Endothelial cell of umbilical vein (primary cell): ENCODE measurements around the gene RAC3. TPM values are rescaled to one million over a fixed set of nuclear protein-coding genes. Genes with fewer than 3 reads are reported as not detected.

ENCODE experiments used
- BruUV-seq: library from RNA; stranded (reverse); fragments of 400-500 nt; replicated peaks from 2 replicates; lab custom pipeline; 2021; lab: Mats Ljungman, UMichigan
- CTCF ChIA-PET: fragments of 300-600, 350-600 bp; sonication (Branson Sonifier 250); formaldehyde crosslinking; loops from one replicate; lab custom pipeline; 2021; ENCODE audit warnings: antibody characterized with exemption, inconsistent platforms; lab: Charles Lee
- POLR2A ChIA-PET: fragments of 300-600, 350-600 bp; sonication (Branson Sonifier 250); formaldehyde crosslinking; loops from one replicate; lab custom pipeline; 2021; ENCODE audit warnings: antibody characterized with exemption, inconsistent platforms; lab: Charles Lee
- DNase-seq: peaks from one replicate; pipeline ENCODE4 v3.0.0-alpha.2; 2011; ENCODE audit warnings: low read depth, low spot score
- FAIRE-seq: peaks from 2 replicates; lab custom pipeline; 2011; peaks lifted over from hg19 to GRCh38; lab: Jason Lieb, UNC
- H2AFZ ChIP-seq: 2 replicates; pipeline ENCODE4 v1.6.0; 2012; ENCODE audit warnings: low read depth, low read length, control low read depth, inconsistent platforms
- H3K27ac ChIP-seq: 2 replicates; pipeline ENCODE4 v1.5.1; 2011; ENCODE audit warnings: low read depth, mild to moderate bottlenecking, control low read depth, low read length, moderate library complexity; ENCODE audit not compliant: insufficient read depth
- H3K27me3 ChIP-seq, 2 experiments: 2 replicates each; pipeline versions ENCODE4 v1.6.0 to v1.6.1; 2011; ENCODE audit warnings: low read length in 2 of 2, mixed read lengths in 1 of 2; ENCODE audit not compliant: control insufficient read depth in 2 of 2, insufficient read depth in 2 of 2
- H3K36me3 ChIP-seq, 2 experiments: 2 replicates in 1 of 2; 3 replicates in 1 of 2; pipeline ENCODE4 v1.5.1; 2011; ENCODE audit warnings: low read length in 2 of 2, mild to moderate bottlenecking in 1 of 2, moderate library complexity in 1 of 2; ENCODE audit not compliant: control insufficient read depth in 2 of 2, insufficient read depth in 2 of 2; ENCODE audit errors: extremely low read depth in 1 of 2
- H3K4me1 ChIP-seq: 3 replicates; pipeline ENCODE4 v1.5.1; 2011; ENCODE audit warnings: mild to moderate bottlenecking, low read length; ENCODE audit not compliant: control insufficient read depth, insufficient read depth; ENCODE audit errors: extremely low read depth
- H3K4me2 ChIP-seq: 2 replicates; pipeline ENCODE4 v1.6.1; 2011; ENCODE audit warnings: low read length, control low read depth, mixed read lengths; ENCODE audit not compliant: insufficient read depth
- H3K4me3 ChIP-seq, 3 experiments: fragments of 200-600 bp in 1 of 3; sonication (generic), shearing (Covaris generic) in 1 of 3; replicated peaks in 1 of 3; 2 replicates each; pipeline ENCODE4 v1.5.1; 2011 to 2016; ENCODE audit warnings: control low read depth in 3 of 3, low read length in 3 of 3, mild to moderate bottlenecking in 2 of 3, inconsistent platforms in 1 of 3, low read depth in 1 of 3, moderate library complexity in 1 of 3; ENCODE audit not compliant: insufficient read depth in 1 of 3
- H3K79me2 ChIP-seq: 2 replicates; pipeline ENCODE4 v1.6.0; 2012; ENCODE audit warnings: low read length, inconsistent platforms; ENCODE audit not compliant: control insufficient read depth, insufficient read depth
- H3K9ac ChIP-seq: replicated peaks from 2 replicates; pipeline ENCODE3; 2011; ENCODE audit warnings: low read length, control low read depth; ENCODE audit not compliant: insufficient read depth; ENCODE audit errors: extremely low read depth
- H3K9me1 ChIP-seq: replicated peaks from 3 replicates; pipeline ENCODE4 v1.6.0; 2011; ENCODE audit warnings: mild to moderate bottlenecking, low read length; ENCODE audit not compliant: control insufficient read depth, insufficient read depth; ENCODE audit errors: extremely low read depth
- H3K9me3 ChIP-seq: replicated peaks from 2 replicates; pipeline ENCODE4 v1.5.1; 2012; ENCODE audit warnings: low read length, inconsistent platforms; ENCODE audit not compliant: control insufficient read depth, insufficient read depth
- H4K20me1 ChIP-seq: replicated peaks from 2 replicates; pipeline ENCODE3; 2011; ENCODE audit warnings: mild to moderate bottlenecking, low read length; ENCODE audit not compliant: control insufficient read depth, insufficient read depth; ENCODE audit errors: extremely low read depth
- CTCF ChIP-seq, 2 donors: IDR thresholded peaks; 1 replicate in 1 of 2; 2 replicates in 1 of 2; pipeline ENCODE4 v1.5.1; 2011; ENCODE audit warnings: low read length in 2 of 2, mild to moderate bottlenecking in 2 of 2, moderate library complexity in 2 of 2, control low read depth in 1 of 2, inconsistent platforms in 1 of 2, low read depth in 1 of 2; ENCODE audit not compliant: insufficient read depth in 1 of 2; ENCODE audit errors: extremely low read depth in 1 of 2
- EZH2 ChIP-seq: IDR thresholded peaks from 2 replicates; pipeline ENCODE4 v1.6.1; 2012; ENCODE audit warnings: borderline replicate concordance, low read depth, mild to moderate bottlenecking, moderate library complexity, low read length, inconsistent platforms; ENCODE audit not compliant: severe bottlenecking
- FOS ChIP-seq: IDR thresholded peaks from 2 replicates; pipeline ENCODE4 v1.6.1; 2011; ENCODE audit warnings: mild to moderate bottlenecking, low read length, moderate library complexity, borderline replicate concordance; ENCODE audit not compliant: insufficient read depth
- GATA2 ChIP-seq: IDR thresholded peaks from 2 replicates; pipeline ENCODE4 v1.7.0; 2011; ENCODE audit warnings: low read depth, mild to moderate bottlenecking, moderate library complexity, mixed read lengths, low read length; ENCODE audit not compliant: insufficient read length, insufficient read depth
- JUN ChIP-seq: IDR thresholded peaks from 2 replicates; pipeline ENCODE4 v1.6.1; 2011; ENCODE audit warnings: borderline replicate concordance, low read depth; ENCODE audit not compliant: insufficient read length, insufficient read depth
- MYC ChIP-seq: IDR thresholded peaks from one replicate; pipeline ENCODE4 v1.6.1; 2011; ENCODE audit warnings: mild to moderate bottlenecking, low read depth, low read length
- POLR2A ChIP-seq: IDR thresholded peaks from 2 replicates; pipeline ENCODE4 v1.6.1; 2012; ENCODE audit warnings: low read depth, mild to moderate bottlenecking, control low read depth, low read length
- POLR2AphosphoS5 ChIP-seq: IDR thresholded peaks from 2 replicates; pipeline ENCODE4 v1.6.1; 2012; ENCODE audit warnings: low read depth, mild to moderate bottlenecking, control low read depth, low read length, moderate library complexity; ENCODE audit not compliant: insufficient read depth
- dilution Hi-C: fragments of 300-500 bp; cut with MboI; formaldehyde crosslinking; loops from one replicate; pipeline ENCODE4 v1.15.0; 2019; ENCODE audit warnings: low sequenced_read_pairs; ENCODE audit not compliant: extremely low pct_ligation_motif_present
- intact Hi-C: fragments of 100-400 bp; cut with micrococcal nuclease; formaldehyde crosslinking; loops from one replicate; pipeline ENCODE4 v1.10.0; 2022
- polyA plus RNA-seq, 4 experiments: library from polyadenylated mRNA; depleted of rRNA in 3 of 4; stranded (reverse) in 3 of 4; unstranded in 1 of 4; fragments of >200 nt; gene quantifications; 2 replicates each; pipeline versions ENCODE4 v1.2.1 to v1.2.3, GENCODE V29; 2011 to 2012; ENCODE audit warnings: missing spikeins in 1 of 4
- total RNA-seq: library from RNA; stranded (reverse); gene quantifications from 2 replicates; pipeline ENCODE4 v1.2.3, GENCODE V29; 2021
- TF ChIP-seq, protein P1 (sequence below): IDR thresholded peaks from 2 replicates; pipeline ENCODE4 v1.6.1; 2011; ENCODE audit not compliant: insufficient read depth, insufficient read length

The RAC3 gene
- total and polyA plus RNA-seq, 2 donors (not counting 3 experiments of a cell fraction or from before 2014, with no cell fraction given), result 34.1 to 56.0 TPM

GRCh38 chr17:81983011-81983638 lies 48.4 kb upstream of the RAC3 start:
- Histone ChIP-seq H2AFZ (no peak overlapping the region), H3K79me2 (no peaks in the 10 kb centered on the region), H3K4me3 (no peak overlapping the region), H3K4me1 (peaks cover 2% of the 10 kb centered on the region), H3K27ac (no peak overlapping the region), H3K9ac (no peak overlapping the region), H3K9me3 (no peaks in the 10 kb centered on the region), H3K9me1 (no peaks in the 10 kb centered on the region), H3K36me3 (peaks cover 0 to 18% of the 10 kb centered on the region in 2 experiments), H3K4me2 (no peak overlapping the region), H3K27me3 (no peaks in the 10 kb centered on the region), H4K20me1 (no peaks in the 10 kb centered on the region)
- POLR2A ChIA-PET, result no interaction called here
- dilution Hi-C loops (no loop called here), intact Hi-C loops (no loop called here)
- FAIRE-seq (no peak), DNase-seq (no peak)
- no TSS peak for BruUV-seq
- CTCF ChIA-PET, result interaction anchor here (1.8 kb wide), 2 partner anchors 24 to 37 kb away, joined by 5 to 6 read pairs; no protein-coding TSS in a partner anchor
- TF ChIP-seq POLR2AphosphoS5 (no peak), GATA2 (no peak), POLR2A (no peak), JUN (no peak), CTCF (IDR thresholded peaks at IDR 0.05; ENCODE audit: extremely low read depth in 1 of 2, insufficient read depth in 1 of 2, low read depth in 1 of 2, low read length in 2 of 2) (no peak), EZH2 (no peak), FOS (no peak), MYC (no peak)
- TF ChIP-seq, protein P1, sequence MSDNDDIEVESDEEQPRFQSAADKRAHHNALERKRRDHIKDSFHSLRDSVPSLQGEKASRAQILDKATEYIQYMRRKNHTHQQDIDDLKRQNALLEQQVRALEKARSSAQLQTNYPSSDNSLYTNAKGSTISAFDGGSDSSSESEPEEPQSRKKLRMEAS, result no peak
